ENCODE data around the gene PTH2. TPM values are rescaled to one million over a fixed set of nuclear protein-coding genes. Genes with fewer than 3 reads are reported as not detected.

PTH2 gene
- total RNA-seq, 2 donors from 2014 or later, result not detected

DNA sequence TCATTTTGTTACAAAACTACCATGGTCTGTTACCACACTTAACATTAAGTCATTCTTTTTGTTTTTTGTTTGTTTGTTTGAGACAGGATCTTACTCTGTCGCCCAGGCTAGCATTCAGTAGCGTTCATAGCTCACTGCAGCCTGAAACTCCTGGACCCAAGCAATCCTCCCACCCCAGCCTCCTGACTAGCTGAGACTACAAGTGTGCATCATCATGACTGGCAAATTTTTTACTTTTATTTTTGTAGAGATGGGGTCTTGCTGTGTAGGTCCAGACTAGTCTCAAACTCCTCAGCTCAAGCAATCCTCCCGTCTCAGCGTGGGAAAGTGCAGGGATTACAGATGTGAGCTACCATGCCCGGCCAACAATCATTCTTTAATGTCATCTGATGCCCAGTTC is 33.1 kb upstream of the PTH2 start:
- TF ChIP-seq POLR2A (IDR thresholded peaks at IDR 0.05), result no peak
- TF ChIP-seq, protein P1, sequence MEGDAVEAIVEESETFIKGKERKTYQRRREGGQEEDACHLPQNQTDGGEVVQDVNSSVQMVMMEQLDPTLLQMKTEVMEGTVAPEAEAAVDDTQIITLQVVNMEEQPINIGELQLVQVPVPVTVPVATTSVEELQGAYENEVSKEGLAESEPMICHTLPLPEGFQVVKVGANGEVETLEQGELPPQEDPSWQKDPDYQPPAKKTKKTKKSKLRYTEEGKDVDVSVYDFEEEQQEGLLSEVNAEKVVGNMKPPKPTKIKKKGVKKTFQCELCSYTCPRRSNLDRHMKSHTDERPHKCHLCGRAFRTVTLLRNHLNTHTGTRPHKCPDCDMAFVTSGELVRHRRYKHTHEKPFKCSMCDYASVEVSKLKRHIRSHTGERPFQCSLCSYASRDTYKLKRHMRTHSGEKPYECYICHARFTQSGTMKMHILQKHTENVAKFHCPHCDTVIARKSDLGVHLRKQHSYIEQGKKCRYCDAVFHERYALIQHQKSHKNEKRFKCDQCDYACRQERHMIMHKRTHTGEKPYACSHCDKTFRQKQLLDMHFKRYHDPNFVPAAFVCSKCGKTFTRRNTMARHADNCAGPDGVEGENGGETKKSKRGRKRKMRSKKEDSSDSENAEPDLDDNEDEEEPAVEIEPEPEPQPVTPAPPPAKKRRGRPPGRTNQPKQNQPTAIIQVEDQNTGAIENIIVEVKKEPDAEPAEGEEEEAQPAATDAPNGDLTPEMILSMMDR (IDR thresholded peaks at IDR 0.05), result no peak
- WGBS, 2 donors, result 82 to 83% methylated on average over 5 of the region's 5 CpGs
- no peaks in the 10 kb centered on the region for H3K27me3 ChIP-seq
- peaks cover 18% of the 10 kb centered on the region for H3K4me1 ChIP-seq
- H3K36me3 ChIP-seq (replicated peaks in 1 of 2; ENCODE audit: insufficient read depth in 1 of 2, low read depth in 2 of 2), result no peaks in the 10 kb centered on the region
- H3K9me3 ChIP-seq, result no peaks in the 10 kb centered on the region
- peak overlapping the region in 1 of 4 donors; percentile 36 for H3K27ac ChIP-seq
- ATAC-seq, result no peak
- no peak for DNase-seq
- intact Hi-C loops (cut with DNase I), result no loop called here
- no peak overlapping the region for H3K4me3 ChIP-seq

DNA sequence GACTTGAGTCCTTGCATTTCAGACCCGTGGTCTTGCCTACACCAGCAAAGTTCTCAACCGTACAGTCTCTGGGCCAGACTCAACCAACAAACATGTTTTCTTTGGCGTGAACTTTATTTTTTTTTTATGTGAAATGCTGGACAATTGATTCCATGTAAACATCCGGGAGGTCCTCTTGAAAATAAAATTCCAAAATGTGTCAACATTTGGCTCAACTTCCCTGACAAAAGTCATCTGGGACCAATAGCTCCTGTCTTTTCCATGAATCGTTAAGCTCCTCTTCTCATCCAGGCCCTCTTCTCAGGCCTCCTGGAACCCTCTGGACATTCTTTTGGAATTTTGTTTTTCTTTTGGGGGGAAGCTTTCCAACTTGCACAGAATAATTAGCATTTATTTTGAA is 32.5 kb upstream of the PTH2 start:
- no peaks in the 10 kb centered on the region for H3K36me3 ChIP-seq (replicated peaks in 1 of 2; ENCODE audit: insufficient read depth in 1 of 2, low read depth in 2 of 2)
- H3K4me1 ChIP-seq, result peaks cover 19% of the 10 kb centered on the region
- no peak overlapping the region for H3K27ac ChIP-seq
- ATAC-seq (no peak), DNase-seq (no peak)
- H3K27me3 ChIP-seq, result no peaks in the 10 kb centered on the region
- intact Hi-C loops (cut with DNase I), result no loop called here
- TF ChIP-seq, protein P1 (IDR thresholded peaks at IDR 0.05), result no peak
- no peak for TF ChIP-seq POLR2A (IDR thresholded peaks at IDR 0.05)
- WGBS, 2 donors, result 68 to 74% methylated on average over 5 of the region's 5 CpGs
- no peak overlapping the region for H3K4me3 ChIP-seq
- H3K9me3 ChIP-seq, result no peaks in the 10 kb centered on the region

DNA sequence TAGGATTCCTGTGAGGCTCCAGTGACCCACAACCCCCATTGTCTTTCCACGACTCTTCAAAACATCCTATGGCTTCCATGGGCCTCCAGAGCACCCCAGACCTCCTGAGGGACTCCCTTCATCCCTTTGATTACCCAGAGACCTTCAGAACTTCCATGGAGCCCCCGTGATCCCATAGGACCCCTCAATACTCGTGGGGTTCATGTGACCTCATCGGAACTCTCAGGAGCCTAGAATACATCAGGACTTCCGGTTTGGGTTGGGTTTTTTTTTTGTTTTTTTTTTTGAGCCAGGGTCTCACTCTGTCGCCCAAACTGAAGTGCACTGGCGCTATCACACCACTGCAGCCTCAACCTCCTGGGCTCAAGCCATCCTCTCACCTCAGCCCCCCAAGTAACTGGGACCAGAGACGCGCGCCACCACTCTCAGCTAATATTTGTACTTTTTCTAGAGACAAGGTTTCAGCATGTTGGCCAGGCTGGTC is 30.6 kb upstream of the PTH2 start:
- Histone ChIP-seq H3K4me3 (peak overlapping the region; percentile 31 to 40), H3K36me3 (replicated peaks in 1 of 2; ENCODE audit: insufficient read depth in 1 of 2, low read depth in 2 of 2) (no peaks in the 10 kb centered on the region), H3K4me1 (peaks cover 29% of the 10 kb centered on the region), H3K27ac (peak overlapping the region; percentile 88 to 97 (median 94)), H3K9me3 (no peaks in the 10 kb centered on the region), H3K27me3 (no peaks in the 10 kb centered on the region)
- ATAC-seq (no peak), DNase-seq (no peak)
- intact Hi-C loops (cut with DNase I), result no loop called here
- TF ChIP-seq POLR2A (IDR thresholded peaks at IDR 0.05), result no peak
- TF ChIP-seq, protein P1 (IDR thresholded peaks at IDR 0.05), result peak in 1 of 7 experiments; percentile 7
- WGBS, 2 donors, result 36 to 42% methylated on average over 10 of the region's 10 CpGs

DNA sequence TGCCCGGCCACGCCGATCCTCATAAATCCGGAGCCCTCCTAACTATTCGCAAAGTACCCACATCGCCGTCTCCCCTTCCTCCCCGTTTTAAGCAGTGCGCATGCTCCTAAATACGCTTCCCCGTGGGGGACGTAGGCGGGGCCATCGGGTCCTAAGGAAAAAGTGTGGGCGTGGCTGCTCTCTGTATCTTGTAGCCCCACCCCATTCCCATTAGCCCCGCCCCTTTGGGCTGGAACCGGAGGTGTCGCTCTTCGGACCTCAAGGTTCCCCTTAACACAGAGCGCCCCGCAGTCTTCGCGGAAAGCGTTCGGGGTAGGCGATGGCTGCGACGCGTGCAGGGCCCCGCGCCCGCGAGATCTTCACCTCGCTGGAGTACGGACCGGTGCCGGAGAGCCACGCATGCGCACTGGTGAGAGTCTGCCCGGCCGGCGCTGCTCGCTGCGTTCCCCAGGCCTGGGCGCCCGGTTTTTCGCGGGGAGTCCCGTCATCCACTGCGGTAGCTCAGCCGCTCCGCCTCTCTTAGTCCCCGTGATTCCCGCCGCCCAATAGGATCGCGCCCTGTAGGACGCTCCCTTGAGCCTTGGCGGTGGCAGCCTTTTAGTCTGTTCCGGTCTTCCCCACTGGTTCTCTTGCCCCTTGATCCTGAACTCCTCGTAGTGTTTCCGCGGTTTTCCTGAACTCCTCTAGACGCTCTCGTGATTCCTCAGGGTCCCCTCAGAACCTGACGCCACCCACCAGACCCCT is 29.9 kb upstream of the PTH2 start, which contains the start of gene ALDH16A1:
TSS of gene ALDH16A1 (plus strand) at position 213 of the 744 bp plus-strand sequence. CDS start at position 320, 107 bp downstream.
- Histone ChIP-seq H3K9me3 (no peaks in the 10 kb centered on the region), H3K27me3 (no peaks in the 10 kb centered on the region), H3K4me1 (peaks cover 29% of the 10 kb centered on the region), H3K36me3 (replicated peaks in 1 of 2; ENCODE audit: insufficient read depth in 1 of 2, low read depth in 2 of 2) (no peaks in the 10 kb centered on the region), H3K27ac (peak within 1 kb of the TSS; percentile 88 to 97 (median 94)), H3K4me3 (peak within 1 kb of the TSS; percentile 31 to 40)
- WGBS, 2 donors, result 0 to 2% methylated on average over 6 to 66 of the region's 66 CpGs
- ATAC-seq, result peak; percentile 88
- TF ChIP-seq, protein P1 (IDR thresholded peaks at IDR 0.05), result no peak
- peak; percentile 73 to 92 (median 91) for TF ChIP-seq POLR2A (IDR thresholded peaks at IDR 0.05)
- DNase-seq, result peak; percentile 98 to 99 (median 98)
- intact Hi-C loops (cut with DNase I), result no loop called here

All from body of pancreas (tissue), 4 donors.